ENCODE measurements around the gene ZNF142. TPM values are rescaled to one million over a fixed set of nuclear protein-coding genes. Genes with fewer than 3 reads are reported as not detected.

The ZNF142 gene
- total RNA-seq, 2 experiments from 2014 or later, result 37.6 to 61.3 TPM

GRCh38 chr2:218607436-218608115, 51.8 kb downstream of the ZNF142 start, which contains the start of gene PLCD4:
PLCD4 (plus strand) TSS chr2:218607899; CDS start chr2:218615740, 7,841 bp downstream.
- DNase-seq (ENCODE audit: low spot score), result no peak
- no peak within 1 kb of the TSS for H3K4me2 ChIP-seq (ENCODE audit: low read length)
- TF ChIP-seq EZH2phosphoT487 (IDR thresholded peaks at IDR 0.05; ENCODE audit: borderline replicate concordance, low read depth, low read length) (no peak), CTCF (conservative IDR thresholded peaks at IDR 0.05; ENCODE audit: low read length) (no peak)
- H3K27ac ChIP-seq (ENCODE audit: low read depth, low read length, poor library complexity, severe bottlenecking), result no peak within 1 kb of the TSS
- no peaks in the 10 kb centered on the region for H3K9me2 ChIP-seq (ENCODE audit: insufficient read depth, low read length)
- BruUV-seq (replicated peaks), result no TSS peak
- ChIA-PET POLR2A (interaction anchor here (0.6 to 1.7 kb wide), 4 partner anchors 9 to 90 kb away, joined by 4 to 5 read pairs (median 5); no protein-coding TSS in a partner anchor), CTCF (ENCODE audit: unreplicated experiment) (interaction anchor here (1.1 kb wide), 1 partner anchor 9 kb away, joined by 3 read pairs; no protein-coding TSS in a partner anchor)
- no peak within 1 kb of the TSS for H2AFZ ChIP-seq (ENCODE audit: low read length)
- H3K4me1 ChIP-seq (ENCODE audit: insufficient read depth, low read length, poor library complexity, severe bottlenecking), result no peaks in the 10 kb centered on the region
- no peaks in the 10 kb centered on the region for H3K36me3 ChIP-seq (ENCODE audit: insufficient read depth, low read length)
- H3K4me3 ChIP-seq (ENCODE audit: low read depth, low read length, poor library complexity, severe bottlenecking), result no peak within 1 kb of the TSS
- H4K20me1 ChIP-seq (ENCODE audit: insufficient read depth, low read length), result no peaks in the 10 kb centered on the region
- intact Hi-C loops (cut with micrococcal nuclease; ENCODE audit: unreplicated experiment), result no loop called here
- H3K79me2 ChIP-seq (ENCODE audit: insufficient read depth, low read depth, low read length), result no peaks in the 10 kb centered on the region
- H3K9me3 ChIP-seq (ENCODE audit: low read length), result no peaks in the 10 kb centered on the region

- Histone ChIP-seq H3K79me2 (ENCODE audit: insufficient read depth, low read depth, low read length) (no peaks in the 10 kb centered on the region), H3K27ac (ENCODE audit: low read depth, low read length, poor library complexity, severe bottlenecking) (no peak overlapping the region), H4K20me1 (ENCODE audit: insufficient read depth, low read length) (no peaks in the 10 kb centered on the region)
Measured at GRCh38 chr2:218605432-218605831, 54.0 kb downstream of the ZNF142 start.

More at GRCh38 chr2:218605432-218605831, 54.0 kb downstream of the ZNF142 start:
- no peak overlapping the region for H3K4me2 ChIP-seq (ENCODE audit: low read length)
- no TSS peak for BruUV-seq (replicated peaks)
- no peak overlapping the region for H3K4me3 ChIP-seq (ENCODE audit: low read depth, low read length, poor library complexity, severe bottlenecking)
- no peaks in the 10 kb centered on the region for H3K36me3 ChIP-seq (ENCODE audit: insufficient read depth, low read length)
- peaks cover 3% of the 10 kb centered on the region for H3K4me1 ChIP-seq (ENCODE audit: insufficient read depth, low read length, poor library complexity, severe bottlenecking)
- H2AFZ ChIP-seq (ENCODE audit: low read length), result no peak overlapping the region
- DNase-seq (ENCODE audit: low spot score), result no peak
- no peaks in the 10 kb centered on the region for H3K9me3 ChIP-seq (ENCODE audit: low read length)
- ChIA-PET POLR2A (interaction anchor here (0.7 kb wide), 1 partner anchor 10 kb away, joined by 3 read pairs; no protein-coding TSS in a partner anchor), CTCF (ENCODE audit: unreplicated experiment) (no interaction called here)
- intact Hi-C loops (cut with micrococcal nuclease; ENCODE audit: unreplicated experiment), result no loop called here
- TF ChIP-seq EZH2phosphoT487 (IDR thresholded peaks at IDR 0.05; ENCODE audit: borderline replicate concordance, low read depth, low read length) (no peak), CTCF (conservative IDR thresholded peaks at IDR 0.05; ENCODE audit: low read length) (no peak)
- no peaks in the 10 kb centered on the region for H3K9me2 ChIP-seq (ENCODE audit: insufficient read depth, low read length)

Small RNA genes within 50 kb of the gene (small RNA-seq; reads per million reads assigned to genes)
- gene RNU6-136P, result not detected

Other genes starting within 250 kb of the ZNF142 start
- 0.47 TPM in 1 of 2 replicates, not detected in the other for gene VIL1, start 240.5 kb downstream of the ZNF142 start, total RNA-seq (2014; rRNA removed; shearing (Covaris generic))
- gene VIL1, start 240.5 kb downstream of the ZNF142 start, total RNA-seq (2022), result not detected in 2 replicates
- gene USP37, start 91.3 kb downstream of the ZNF142 start, total RNA-seq (2014; rRNA removed; shearing (Covaris generic)), result 23.3 and 31.4 TPM in 2 replicates
- gene USP37, start 91.3 kb downstream of the ZNF142 start, total RNA-seq (2022), result 32.4 and 33.0 TPM in 2 replicates
- gene CNOT9, start 90.8 kb downstream of the ZNF142 start, total RNA-seq (2014; rRNA removed; shearing (Covaris generic)), result 67.8 and 71.6 TPM in 2 replicates
- gene CNOT9, start 90.8 kb downstream of the ZNF142 start, total RNA-seq (2022), result 92.2 and 94.2 TPM in 2 replicates
- 0.25 and 1.2 TPM in 2 replicates for gene PLCD4, start 51.7 kb downstream of the ZNF142 start, total RNA-seq (2014; rRNA removed; shearing (Covaris generic))
- gene PLCD4, start 51.7 kb downstream of the ZNF142 start, total RNA-seq (2022), result 0.48 TPM in 1 of 2 replicates, not detected in the other
- 48.0 and 57.3 TPM in 2 replicates for gene BCS1L, start 60 bp upstream of the ZNF142 start, total RNA-seq (2014; rRNA removed; shearing (Covaris generic))
- 54.9 and 60.8 TPM in 2 replicates for gene BCS1L, start 60 bp upstream of the ZNF142 start, total RNA-seq (2022)
- 25.5 and 25.8 TPM in 2 replicates for gene RNF25, start 12.4 kb upstream of the ZNF142 start, total RNA-seq (2014; rRNA removed; shearing (Covaris generic))
- 24.0 and 25.7 TPM in 2 replicates for gene RNF25, start 12.4 kb upstream of the ZNF142 start, total RNA-seq (2022)
- gene STK36, start 12.5 kb upstream of the ZNF142 start, total RNA-seq (2014; rRNA removed; shearing (Covaris generic)), result 9.7 and 13.4 TPM in 2 replicates
- gene STK36, start 12.5 kb upstream of the ZNF142 start, total RNA-seq (2022), result 21.1 and 25.4 TPM in 2 replicates
- gene TTLL4, start 51.2 kb upstream of the ZNF142 start, total RNA-seq (2014; rRNA removed; shearing (Covaris generic)), result 27.7 and 38.2 TPM in 2 replicates
- gene TTLL4, start 51.2 kb upstream of the ZNF142 start, total RNA-seq (2022), result 67.1 and 68.0 TPM in 2 replicates
- 0.15 TPM in 1 of 2 replicates, not detected in the other for gene CYP27A1, start 122.5 kb upstream of the ZNF142 start, total RNA-seq (2014; rRNA removed; shearing (Covaris generic))
- gene CYP27A1, start 122.5 kb upstream of the ZNF142 start, total RNA-seq (2022), result 0.23 TPM in 1 of 2 replicates, not detected in the other
- gene PRKAG3, start 172.2 kb upstream of the ZNF142 start, total RNA-seq (2014; rRNA removed; shearing (Covaris generic)), result not detected in 2 replicates
- gene PRKAG3, start 172.2 kb upstream of the ZNF142 start, total RNA-seq (2022), result not detected in 2 replicates
- not detected in 2 replicates for gene WNT6, start 200.2 kb upstream of the ZNF142 start, total RNA-seq (2014; rRNA removed; shearing (Covaris generic))
- 0.74 and 1.8 TPM in 2 replicates for gene WNT6, start 200.2 kb upstream of the ZNF142 start, total RNA-seq (2022)
- 3.6 and 5.5 TPM in 2 replicates for gene WNT10A, start 221.2 kb upstream of the ZNF142 start, total RNA-seq (2014; rRNA removed; shearing (Covaris generic))
- gene WNT10A, start 221.2 kb upstream of the ZNF142 start, total RNA-seq (2022), result 6.4 and 11.4 TPM in 2 replicates